Measurements from ENCODE around the gene ITGAL. TPM values are rescaled to one million over a fixed set of nuclear protein-coding genes. Genes with fewer than 3 reads are reported as not detected.

Gene ITGAL
- total RNA-seq, 2 experiments from 2014 or later: 40.2 to 140 TPM

GRCh38 chr16:30491744-30492308 is 19.3 kb downstream of the ITGAL start:
- no peaks in the 10 kb centered on the region for H3K4me1 ChIP-seq (ENCODE audit: insufficient read depth, low read length, poor library complexity, severe bottlenecking)
- POLR2A ChIA-PET: no interaction called here
- no peak overlapping the region for H3K27ac ChIP-seq (ENCODE audit: low read depth, low read length, poor library complexity, severe bottlenecking)
- BruUV-seq (replicated peaks): no TSS peak
- no peak overlapping the region for H3K4me2 ChIP-seq (ENCODE audit: low read length)
- H4K20me1 ChIP-seq (ENCODE audit: insufficient read depth, low read length): no peaks in the 10 kb centered on the region
- intact Hi-C loops (cut with micrococcal nuclease; ENCODE audit: unreplicated experiment): no loop called here
- no peaks in the 10 kb centered on the region for H3K79me2 ChIP-seq (ENCODE audit: insufficient read depth, low read depth, low read length)
- H3K9me3 ChIP-seq (ENCODE audit: low read length): no peaks in the 10 kb centered on the region
- no peaks in the 10 kb centered on the region for H3K9me2 ChIP-seq (ENCODE audit: insufficient read depth, low read length)
- CTCF ChIA-PET (ENCODE audit: unreplicated experiment): no interaction called here
- no peak overlapping the region for H3K4me3 ChIP-seq (ENCODE audit: low read depth, low read length, poor library complexity, severe bottlenecking)
- H2AFZ ChIP-seq (ENCODE audit: low read length): no peak overlapping the region
- peaks cover 89% of the 10 kb centered on the region for H3K36me3 ChIP-seq (ENCODE audit: insufficient read depth, low read length)
- TF ChIP-seq CTCF (conservative IDR thresholded peaks at IDR 0.05; ENCODE audit: low read length) (no peak), EZH2phosphoT487 (IDR thresholded peaks at IDR 0.05; ENCODE audit: borderline replicate concordance, low read depth, low read length) (no peak)
- no peak for DNase-seq (ENCODE audit: low spot score)

DNA sequence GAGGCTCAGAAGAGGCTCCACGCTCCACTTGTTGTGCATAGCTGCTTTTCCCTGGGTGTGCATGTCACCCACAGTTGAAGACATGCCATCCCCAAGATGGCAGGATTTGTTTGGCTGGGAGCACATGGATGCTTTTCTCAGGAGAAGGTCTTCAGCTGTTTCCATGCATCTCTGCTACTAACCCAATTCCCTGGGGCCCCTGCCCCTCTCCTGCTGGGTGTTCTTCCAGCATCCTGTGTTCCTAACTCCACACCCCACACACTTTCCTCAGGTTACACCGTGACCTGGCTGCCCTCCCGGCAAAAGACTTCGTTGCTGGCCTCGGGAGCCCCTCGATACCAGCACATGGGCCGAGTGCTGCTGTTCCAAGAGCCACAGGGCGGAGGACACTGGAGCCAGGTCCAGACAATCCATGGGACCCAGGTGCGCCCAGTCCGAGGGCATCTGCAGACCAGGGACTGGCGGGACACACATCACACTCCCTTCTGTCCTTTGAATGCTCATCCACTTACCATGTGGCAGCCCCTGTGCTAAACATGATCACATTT is 21.5 kb downstream of the ITGAL start:
- no peaks in the 10 kb centered on the region for H4K20me1 ChIP-seq (ENCODE audit: insufficient read depth, low read length)
- H3K9me3 ChIP-seq (ENCODE audit: low read length): no peaks in the 10 kb centered on the region
- H3K4me2 ChIP-seq (ENCODE audit: low read length): no peak overlapping the region
- no peaks in the 10 kb centered on the region for H3K4me1 ChIP-seq (ENCODE audit: insufficient read depth, low read length, poor library complexity, severe bottlenecking)
- no peaks in the 10 kb centered on the region for H3K9me2 ChIP-seq (ENCODE audit: insufficient read depth, low read length)
- H3K36me3 ChIP-seq (ENCODE audit: insufficient read depth, low read length): peaks cover 88% of the 10 kb centered on the region
- CTCF ChIA-PET (ENCODE audit: unreplicated experiment): no interaction called here
- no peak for DNase-seq (ENCODE audit: low spot score)
- H2AFZ ChIP-seq (ENCODE audit: low read length): no peak overlapping the region
- no peak for TF ChIP-seq CTCF (conservative IDR thresholded peaks at IDR 0.05; ENCODE audit: low read length)
- TF ChIP-seq EZH2phosphoT487 (IDR thresholded peaks at IDR 0.05; ENCODE audit: borderline replicate concordance, low read depth, low read length): no peak
- no peaks in the 10 kb centered on the region for H3K79me2 ChIP-seq (ENCODE audit: insufficient read depth, low read depth, low read length)
- no peak overlapping the region for H3K4me3 ChIP-seq (ENCODE audit: low read depth, low read length, poor library complexity, severe bottlenecking)
- POLR2A ChIA-PET: no interaction called here
- BruUV-seq (replicated peaks): no TSS peak
- intact Hi-C loops (cut with micrococcal nuclease; ENCODE audit: unreplicated experiment): no loop called here
- H3K27ac ChIP-seq (ENCODE audit: low read depth, low read length, poor library complexity, severe bottlenecking): no peak overlapping the region

DNA sequence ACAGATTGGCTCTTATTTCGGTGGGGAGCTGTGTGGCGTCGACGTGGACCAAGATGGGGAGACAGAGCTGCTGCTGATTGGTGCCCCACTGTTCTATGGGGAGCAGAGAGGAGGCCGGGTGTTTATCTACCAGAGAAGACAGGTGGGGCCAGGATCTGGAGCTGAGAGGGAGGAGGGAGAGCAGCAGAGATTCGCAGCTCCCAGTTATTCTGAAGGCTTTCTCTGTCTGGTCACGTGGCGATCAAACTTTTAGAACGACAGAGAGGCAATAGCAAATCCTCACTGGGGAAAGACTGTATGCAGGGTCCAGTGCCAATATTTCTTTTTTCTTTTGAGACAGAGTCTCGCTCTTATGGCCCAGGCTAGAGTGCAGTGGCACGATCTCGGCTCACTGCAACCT is 22.2 kb downstream of the ITGAL start:
- Histone ChIP-seq H3K27ac (ENCODE audit: low read depth, low read length, poor library complexity, severe bottlenecking) (no peak overlapping the region), H3K36me3 (ENCODE audit: insufficient read depth, low read length) (peaks cover 85% of the 10 kb centered on the region), H2AFZ (ENCODE audit: low read length) (no peak overlapping the region), H3K79me2 (ENCODE audit: insufficient read depth, low read depth, low read length) (no peaks in the 10 kb centered on the region), H4K20me1 (ENCODE audit: insufficient read depth, low read length) (no peaks in the 10 kb centered on the region), H3K9me2 (ENCODE audit: insufficient read depth, low read length) (no peaks in the 10 kb centered on the region), H3K9me3 (ENCODE audit: low read length) (no peaks in the 10 kb centered on the region), H3K4me1 (ENCODE audit: insufficient read depth, low read length, poor library complexity, severe bottlenecking) (no peaks in the 10 kb centered on the region), H3K4me3 (ENCODE audit: low read depth, low read length, poor library complexity, severe bottlenecking) (no peak overlapping the region), H3K4me2 (ENCODE audit: low read length) (no peak overlapping the region)
- POLR2A ChIA-PET: no interaction called here
- TF ChIP-seq EZH2phosphoT487 (IDR thresholded peaks at IDR 0.05; ENCODE audit: borderline replicate concordance, low read depth, low read length) (no peak), CTCF (conservative IDR thresholded peaks at IDR 0.05; ENCODE audit: low read length) (no peak)
- no peak for DNase-seq (ENCODE audit: low spot score)
- intact Hi-C loops (cut with micrococcal nuclease; ENCODE audit: unreplicated experiment): no loop called here
- CTCF ChIA-PET (ENCODE audit: unreplicated experiment): no interaction called here
- no TSS peak for BruUV-seq (replicated peaks)

All from OCI-LY7 (cell line).